ENCODE measurements around the gene ASCL1.

ASCL1 gene

DNA sequence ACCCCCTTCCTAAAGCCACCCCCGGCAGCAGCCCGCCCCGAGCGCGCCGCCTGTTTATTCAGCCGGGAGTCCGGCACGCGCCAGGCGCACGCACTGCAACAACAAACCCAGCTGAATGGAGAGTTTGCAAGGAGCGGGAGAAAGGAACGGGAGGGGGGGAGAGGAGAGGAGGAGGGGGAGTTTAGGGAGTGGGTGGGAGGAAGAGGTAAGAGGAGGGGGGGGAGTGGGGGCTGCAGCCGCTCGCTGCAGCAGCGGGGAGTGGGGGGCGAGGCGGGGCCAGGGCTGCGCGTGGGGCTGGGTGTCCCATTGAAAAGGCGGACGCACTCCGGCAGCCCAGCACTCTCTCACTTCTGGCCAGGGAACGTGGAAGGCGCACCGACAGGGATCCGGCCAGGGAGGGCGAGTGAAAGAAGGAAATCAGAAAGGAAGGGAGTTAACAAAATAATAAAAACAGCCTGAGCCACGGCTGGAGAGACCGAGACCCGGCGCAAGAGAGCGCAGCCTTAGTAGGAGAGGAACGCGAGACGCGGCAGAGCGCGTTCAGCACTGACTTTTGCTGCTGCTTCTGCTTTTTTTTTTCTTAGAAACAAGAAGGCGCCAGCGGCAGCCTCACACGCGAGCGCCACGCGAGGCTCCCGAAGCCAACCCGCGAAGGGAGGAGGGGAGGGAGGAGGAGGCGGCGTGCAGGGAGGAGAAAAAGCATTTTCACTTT is at the start of gene ASCL1:
Gene ASCL1 (plus strand): TSS at position 336 of the 712 bp plus-strand sequence. CDS start 571 bp downstream, outside the sequence.
- DNase-seq = peak; percentile 1

DNA sequence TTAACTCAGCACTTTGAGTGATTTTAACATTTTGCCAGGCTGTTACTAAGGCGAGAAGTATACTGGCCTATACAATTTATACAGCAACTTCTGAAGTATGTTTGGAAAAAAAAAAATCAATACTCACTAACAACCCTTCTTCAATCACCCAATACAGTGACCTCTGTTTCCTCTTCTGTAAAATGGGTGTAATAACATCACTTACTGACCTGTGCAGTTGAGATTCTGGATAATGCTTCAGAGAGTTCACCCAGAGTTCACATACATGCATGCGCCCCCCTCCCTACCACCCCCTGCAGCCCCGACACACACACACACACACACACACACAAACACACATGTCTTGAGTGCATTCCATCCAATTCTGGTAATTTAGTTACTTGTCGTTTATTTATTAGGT is 49.6 kb upstream of the ASCL1 start:
- DNase-seq = no peak

DNA sequence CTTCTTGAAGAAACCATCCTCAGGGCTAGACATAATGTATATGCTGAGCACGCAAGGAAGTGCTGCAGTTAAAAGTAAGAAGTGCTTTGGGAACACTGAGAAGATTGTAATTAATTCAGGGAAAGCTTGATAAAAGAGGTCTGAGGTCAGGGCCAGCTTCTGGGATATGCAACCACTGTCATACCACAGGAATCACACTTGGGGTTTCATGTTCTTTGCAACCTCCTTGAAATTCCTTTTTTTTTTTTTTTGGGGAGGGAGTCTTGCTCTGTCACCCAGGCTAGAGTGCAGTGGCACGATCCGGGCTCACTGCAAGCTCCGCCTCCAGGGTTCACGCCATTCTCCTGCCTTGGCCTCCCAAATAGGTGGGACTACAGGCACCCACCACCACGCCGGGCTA is 47.3 kb upstream of the ASCL1 start:
- no peak for DNase-seq

DNA sequence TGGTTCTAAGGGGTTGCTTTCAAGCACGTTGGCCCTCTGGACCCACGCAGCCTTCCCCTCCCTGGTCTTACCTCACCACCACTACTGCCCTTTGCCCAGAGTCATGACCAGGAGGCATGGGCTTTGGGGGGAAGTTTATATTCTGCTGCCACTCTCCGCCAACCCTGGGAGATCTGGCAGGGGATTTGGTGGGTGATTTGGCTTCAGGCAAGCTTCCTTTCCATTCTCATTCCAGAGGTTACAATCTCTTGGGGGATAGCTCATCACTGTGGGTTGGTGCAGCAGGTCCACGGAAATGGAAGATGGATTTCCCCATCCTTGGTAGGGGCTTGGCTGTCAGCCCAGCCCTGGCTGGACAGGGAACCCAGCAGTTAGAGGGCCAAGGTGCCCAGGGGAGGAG is 46.7 kb upstream of the ASCL1 start:
- no peak for DNase-seq

DNA sequence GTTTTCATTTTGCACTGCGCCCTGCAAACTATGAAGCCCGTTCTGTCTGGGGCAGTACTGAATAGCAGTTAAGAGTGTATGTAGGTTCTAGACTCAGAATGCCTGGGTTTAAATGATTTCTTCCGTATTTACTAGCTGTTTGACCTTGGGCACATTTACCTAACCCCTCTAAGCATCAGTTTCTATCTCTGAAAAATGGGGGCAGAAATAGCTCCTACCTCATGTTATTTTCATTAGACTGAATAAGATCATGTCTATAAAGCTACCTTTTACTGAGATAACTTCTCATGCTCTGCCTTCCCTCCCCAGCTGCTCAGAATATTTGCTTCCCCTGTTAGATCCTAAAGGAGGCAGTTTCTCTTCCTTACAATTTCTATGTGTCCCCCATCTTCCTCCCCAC is 46.2 kb upstream of the ASCL1 start:
- no peak for DNase-seq

DNA sequence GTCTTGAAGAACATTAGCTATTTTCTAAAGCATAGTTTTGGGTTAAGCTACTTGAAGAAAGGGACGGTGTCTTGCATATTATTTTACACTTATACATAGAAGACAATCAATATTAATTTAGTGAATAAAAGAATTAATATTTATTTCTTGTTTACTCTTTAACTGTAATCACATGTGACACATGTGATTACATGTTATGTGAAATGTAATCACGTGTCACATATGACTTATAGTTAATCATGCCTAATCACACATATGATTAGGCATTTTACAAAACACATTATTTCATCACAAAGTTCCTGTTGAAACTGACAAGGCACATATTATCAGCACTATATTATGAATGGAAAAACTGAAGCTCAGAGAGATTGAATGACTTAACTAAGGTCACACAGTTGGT is 45.2 kb upstream of the ASCL1 start:
- DNase-seq = no peak

DNA sequence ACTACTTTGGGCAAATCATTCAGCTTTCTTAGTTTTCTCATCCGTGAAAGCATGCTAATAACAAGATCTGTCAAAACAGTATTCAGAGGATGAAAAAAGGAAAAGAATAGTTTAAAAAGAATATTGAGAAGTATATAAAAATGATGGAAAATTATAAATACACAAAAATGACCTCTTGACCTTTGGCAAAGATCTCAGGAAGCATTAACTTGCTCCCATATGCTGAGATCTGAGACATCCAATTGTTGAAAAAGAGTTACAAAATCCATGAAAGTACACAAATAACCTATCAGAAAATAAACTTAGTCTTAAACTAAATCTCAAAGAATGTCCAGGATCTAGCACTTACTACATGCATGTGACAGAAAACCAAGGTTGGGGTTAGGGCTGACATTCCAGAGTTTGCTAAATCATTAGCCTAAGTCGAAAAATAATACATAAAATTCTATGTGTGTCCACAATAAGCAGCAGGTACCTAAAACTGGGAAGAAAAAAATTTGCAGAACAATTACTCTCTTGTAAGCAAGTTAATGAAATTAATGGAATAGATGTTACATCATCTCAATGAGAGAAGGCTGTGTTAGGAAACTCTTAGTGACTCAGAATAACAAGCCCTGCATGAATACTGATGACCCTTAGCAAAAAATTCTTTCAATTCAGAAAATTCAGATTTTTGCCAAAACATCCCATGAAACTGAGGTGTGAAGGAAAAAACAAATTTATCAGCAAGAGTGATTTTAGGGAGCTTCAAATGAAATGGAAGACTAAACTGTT is 43.8 kb upstream of the ASCL1 start:
- no peak for DNase-seq

DNA sequence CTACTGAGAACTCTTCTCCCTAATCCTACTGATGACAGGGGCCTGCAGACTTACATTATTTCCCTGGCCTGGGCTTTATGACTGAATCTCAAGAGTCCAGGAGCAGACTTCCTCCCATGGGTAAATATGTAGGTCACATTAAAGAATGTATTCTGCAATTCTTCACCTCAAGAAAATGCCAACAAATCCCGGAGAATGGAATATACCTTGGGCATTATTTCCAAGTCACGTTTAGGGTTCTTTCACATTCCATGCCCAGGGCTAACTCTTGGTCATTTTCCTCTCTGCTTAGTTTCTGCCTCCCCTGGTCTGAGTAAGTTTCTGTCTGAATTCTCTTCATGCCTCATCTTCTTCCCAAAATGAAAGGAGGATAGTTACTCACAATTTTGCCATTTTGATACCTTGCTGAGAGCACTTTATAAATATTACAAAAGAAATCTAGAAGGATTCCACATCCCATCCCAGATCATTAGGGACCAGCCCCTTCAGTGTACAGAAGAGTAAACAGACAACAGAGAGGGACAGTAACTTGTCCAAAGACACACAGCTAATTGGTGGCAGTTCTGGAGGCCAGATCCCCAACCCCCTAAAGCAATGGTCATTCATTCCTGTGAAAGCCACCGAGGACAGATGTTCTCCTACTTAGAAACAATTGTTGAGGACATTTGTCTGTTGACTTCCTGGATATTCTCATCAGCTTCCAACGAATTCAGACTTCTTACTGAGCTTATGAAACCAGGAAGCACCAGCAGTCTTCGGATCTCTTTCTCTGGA is 41.0 kb upstream of the ASCL1 start:
- no peak for DNase-seq

DNA sequence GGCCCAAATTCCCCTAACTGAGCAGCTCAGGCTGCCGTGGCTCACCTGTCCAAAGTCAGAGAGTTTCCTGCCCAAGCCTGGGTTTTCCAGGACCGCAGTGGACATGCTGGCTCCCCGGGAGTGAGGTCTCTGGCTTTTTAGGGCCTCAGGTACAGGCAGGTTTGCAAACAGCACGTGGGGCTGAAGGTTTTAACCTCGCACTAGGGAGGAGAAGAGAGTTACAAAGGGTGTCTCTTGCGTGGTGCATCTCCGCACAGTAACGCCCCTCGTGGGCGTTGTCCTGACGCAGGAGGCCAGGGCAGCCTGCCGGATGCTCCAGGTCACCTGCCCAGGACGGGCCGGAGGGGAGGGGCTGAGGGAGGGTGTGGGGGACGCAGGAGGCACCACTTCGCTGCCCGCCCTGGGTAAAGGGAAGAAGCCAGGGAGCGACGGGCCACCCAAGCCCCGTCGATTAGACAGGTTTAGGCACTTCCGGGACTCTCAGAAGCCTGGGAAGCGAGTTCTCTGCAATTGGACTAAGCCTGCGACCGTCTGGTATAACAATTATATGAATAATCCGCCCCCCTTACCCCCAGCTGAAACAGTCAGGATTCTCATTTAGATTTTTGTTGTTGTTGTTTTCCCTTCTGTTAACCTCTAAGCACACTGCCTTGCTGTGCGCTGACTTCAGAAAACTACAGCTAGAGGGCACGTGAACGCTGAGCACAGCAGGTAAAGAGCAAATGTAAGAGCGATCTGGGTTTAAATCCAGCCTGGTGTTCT is 40.3 kb upstream of the ASCL1 start, which contains the start of gene PAH:
Gene PAH (minus strand): TSS at position 219 of the 762 bp plus-strand sequence. CDS start 114 bp downstream, at position 105.
- no peak for DNase-seq

DNA sequence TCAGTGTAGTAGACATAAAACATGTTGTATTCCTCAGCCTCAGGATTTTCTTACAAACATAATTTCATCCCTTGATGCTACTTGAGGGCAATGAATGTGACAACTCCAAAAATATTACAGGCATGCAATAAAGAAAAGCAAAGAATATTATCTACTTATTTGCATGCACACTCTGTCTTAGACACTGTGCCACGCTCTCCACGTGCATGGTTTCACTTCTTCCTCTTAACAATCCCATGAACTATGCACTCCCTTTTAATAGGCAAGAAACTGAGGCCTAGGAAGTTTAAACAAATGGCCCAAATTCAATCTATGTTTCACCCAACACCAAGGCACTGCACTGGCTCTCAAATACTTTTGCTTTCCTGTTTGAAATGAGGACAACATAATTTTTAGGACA is 38.6 kb upstream of the ASCL1 start:
- DNase-seq = no peak

DNA sequence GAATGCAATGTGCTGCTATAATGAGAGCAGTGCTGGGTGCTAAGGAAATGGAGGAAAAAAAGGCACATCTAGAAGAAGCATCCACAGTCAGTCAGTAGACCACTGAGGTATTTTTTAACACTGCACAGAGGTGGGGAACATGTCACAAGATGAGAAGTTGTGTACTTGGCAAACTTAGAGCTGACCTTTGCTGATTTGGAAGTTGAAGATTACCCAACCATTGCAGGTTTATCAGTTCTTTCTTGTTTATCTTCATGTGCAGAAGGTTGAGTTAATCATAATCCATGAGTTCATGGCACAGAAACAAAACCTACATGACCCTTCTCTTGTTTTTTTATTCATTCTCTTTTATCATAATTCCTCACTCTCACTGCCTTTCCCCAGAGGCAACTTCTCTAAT is 37.2 kb upstream of the ASCL1 start:
- DNase-seq = no peak

DNA sequence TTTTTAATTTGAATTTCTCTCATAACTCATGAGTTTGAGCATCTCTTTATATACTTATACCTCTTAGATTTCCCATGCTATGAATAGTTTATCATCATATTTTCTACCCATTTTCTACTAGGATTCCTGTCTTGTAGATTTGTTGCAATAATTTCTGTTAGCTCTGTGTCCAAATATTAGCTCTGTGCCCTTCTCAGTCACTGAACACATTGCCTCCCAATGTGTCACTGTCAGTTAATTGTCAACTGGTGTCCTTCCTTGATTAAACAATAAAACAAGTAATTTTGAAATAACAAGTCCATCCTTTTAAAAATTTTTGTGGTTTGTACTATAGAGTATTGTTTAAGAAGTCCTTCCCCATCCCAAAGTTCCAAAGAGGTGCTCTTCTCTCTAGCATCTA is 36.2 kb upstream of the ASCL1 start:
- no peak for DNase-seq

DNA sequence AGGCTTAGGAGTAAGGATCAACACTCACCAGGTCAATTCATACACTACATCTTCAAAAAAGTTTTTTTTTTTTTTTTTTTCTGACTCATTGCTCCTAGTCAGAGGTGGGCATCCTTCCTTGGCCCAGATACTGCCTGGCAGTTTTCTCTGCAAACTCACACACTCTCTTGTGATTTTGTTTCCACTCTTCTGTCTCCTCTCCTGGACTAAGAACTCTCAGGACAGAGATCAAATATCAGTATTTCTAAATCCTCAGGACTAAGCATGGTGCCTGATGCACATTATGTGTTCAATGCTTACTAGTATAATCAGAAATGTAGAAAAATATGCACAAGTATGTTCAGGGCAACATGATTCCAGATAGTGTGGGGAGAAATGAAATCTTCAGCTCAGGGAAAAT is 30.3 kb upstream of the ASCL1 start:
- DNase-seq = no peak

DNA sequence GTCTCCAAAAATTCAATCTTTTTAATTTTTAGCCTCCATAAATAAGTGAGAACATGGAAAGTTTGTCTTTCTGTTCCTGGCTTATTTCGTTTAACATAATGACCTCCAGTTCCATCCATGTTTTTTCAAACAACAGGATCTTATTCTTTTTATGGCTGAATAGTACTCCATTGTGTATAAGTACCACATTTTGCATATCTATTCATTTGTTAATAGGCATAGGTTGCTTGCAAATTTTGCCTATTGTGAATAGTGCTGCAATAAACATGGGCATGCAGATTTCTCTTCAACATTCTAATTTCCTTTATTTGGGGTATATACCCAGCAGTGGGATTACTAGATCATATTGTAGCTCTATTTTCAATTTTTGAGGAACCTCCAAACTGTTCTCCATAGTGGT is 24.3 kb upstream of the ASCL1 start:
- no peak for DNase-seq

DNA sequence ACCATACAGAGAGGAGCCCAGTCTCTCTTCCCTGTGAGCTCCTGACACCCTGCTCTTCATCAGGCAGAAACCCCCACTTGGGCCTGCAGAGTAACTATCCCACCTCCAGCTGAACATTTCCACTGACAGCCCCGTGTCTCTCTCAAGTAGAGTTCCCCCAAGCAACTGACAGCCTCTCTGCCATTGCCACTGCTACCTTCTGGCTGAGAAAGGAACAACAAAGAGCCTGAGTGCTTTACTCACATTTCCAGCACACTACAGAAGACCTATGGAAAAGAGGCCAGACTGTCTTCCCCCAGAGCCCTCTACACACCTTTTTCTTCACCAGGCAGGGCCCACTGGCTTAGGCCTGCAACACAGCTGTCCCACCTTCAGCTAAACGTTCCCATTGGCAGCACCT is 18.4 kb upstream of the ASCL1 start:
- DNase-seq = no peak

DNA sequence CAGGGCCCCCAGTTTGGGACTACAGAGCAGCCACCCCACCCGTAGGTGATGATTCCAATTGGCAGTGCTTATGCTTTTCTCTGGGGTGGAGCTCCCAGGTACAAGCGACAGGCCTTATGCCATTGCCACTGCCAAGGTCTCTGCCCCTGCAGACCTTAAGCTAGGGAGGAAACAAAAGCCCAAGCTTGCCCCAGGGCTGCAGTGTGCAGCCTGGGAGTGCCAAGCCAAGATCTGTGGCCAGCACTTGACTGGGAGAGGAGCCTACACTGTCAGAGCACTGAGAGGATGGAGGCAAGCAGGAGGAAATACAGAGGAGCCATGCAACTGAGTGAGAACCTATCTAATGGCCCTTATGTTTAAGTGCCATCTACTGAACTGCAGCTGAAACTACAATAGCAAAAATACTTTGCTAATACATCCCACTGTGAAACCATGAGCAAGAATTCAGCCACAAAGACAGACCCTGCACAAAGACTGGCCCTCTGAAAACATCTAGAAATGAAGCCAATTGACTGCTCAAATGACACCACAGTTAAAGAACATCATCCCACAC is 17.7 kb upstream of the ASCL1 start:
- DNase-seq = no peak

DNA sequence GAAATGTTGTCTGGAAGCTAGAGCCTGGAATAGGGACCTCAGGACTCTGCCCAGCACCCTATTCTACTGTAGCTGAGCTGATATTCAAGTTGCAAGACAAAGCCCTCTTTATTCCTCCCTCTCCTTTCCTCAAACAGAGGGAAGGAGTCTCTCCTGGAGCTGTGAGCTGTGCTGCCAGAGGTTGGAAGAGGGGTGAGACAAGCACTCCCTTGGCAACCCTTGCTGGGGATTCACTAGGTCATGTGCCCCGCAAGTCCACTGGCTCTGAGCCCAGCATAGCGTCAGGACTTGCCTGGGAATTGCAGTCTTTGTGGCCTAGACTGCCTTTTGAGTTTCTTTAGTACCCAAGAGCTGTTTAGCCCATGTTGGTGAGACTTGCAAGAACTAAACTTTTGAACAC is 11.4 kb upstream of the ASCL1 start:
- DNase-seq = no peak

DNA sequence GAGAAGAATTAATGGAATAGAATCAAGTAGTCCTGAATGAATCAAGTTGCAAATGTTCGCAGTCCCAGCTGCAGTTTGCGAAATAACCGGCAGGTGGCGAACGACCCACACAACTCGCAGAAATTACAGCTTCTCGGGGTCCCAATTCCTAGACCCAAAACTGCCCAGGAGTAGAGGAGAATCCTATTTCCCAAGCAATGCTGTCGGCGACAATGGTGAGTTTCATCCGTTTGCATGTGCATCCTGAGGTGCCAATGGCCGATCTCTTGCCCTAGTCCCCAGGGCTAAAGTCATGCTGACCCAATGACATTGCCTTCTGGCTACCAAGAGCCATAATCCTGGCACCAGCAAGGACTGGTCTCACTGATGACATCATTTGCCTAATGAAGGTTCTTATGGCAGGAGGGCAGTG is 8.5 kb upstream of the ASCL1 start:
- peak; percentile 0 for DNase-seq

DNA sequence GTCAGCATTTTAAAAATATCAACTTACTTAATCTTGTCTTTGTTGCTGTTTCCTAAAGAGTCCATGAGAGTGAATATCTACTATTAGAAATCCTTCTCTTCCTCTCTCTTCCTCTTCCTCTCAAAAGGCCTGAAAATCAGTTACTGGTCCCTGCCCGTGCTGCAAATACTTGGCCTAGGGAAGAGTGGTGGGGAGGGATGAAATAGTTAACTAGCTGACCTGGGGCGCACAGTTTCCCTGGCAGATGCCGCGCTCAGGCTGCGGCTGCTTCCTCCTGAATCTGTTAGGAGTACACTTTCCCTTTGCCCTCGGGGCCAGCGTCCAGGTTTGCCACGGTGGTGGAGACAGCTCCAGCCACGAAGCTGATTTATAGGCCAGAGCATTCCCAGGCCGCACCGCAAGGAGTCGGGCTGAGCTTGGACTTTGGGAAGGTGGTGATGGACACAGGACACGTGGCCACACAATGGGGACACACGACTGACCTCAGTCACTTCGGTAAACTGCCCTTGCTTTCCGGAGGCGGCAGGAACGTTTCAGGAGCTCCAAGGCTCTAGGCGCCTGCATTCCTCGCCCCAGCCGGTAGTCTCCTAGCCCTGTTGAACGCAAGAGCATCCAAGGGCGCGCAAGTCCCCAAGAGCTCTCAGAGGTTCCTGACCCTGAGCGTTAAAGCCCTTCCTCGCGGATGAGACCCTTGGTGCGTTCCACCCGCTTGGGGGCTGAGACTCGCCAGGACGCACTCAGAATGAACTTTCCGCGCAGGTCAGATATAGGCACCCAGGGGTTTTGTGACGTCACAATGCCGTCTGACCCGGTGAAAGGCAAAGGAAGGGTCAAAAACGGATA is 7.1 kb upstream of the ASCL1 start:
- DNase-seq = no peak

DNA sequence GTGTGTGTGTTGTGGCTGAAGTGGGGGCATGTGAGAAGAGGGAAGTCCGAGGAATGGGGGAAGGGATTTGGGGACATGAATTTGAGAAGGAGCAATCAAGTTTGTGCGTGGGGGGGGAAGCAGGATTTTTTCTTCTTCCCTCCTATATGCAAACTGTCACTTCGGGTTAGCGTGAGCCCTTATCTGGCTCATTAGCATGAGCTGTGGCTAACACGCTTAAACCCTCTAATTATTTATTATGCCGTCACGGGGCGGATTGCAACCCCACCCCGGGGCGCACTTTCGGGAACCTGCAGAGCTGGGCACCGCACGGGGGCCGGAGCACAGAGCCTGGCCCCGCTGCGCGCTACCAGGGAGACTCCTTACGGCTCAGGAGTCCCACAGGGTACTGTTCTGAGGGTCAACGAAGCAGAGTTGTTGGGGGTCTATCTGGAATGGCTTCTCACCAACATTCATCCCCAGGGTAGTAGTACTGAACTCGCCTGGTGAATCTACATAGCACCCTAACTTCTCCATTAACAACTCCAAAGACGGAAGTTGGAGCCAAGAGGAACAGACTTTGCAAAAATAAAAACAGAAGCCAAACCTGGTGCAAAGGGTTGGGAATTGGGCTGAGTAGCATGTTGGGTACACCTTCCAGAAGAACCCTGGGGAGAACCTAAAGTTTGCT is 6.4 kb upstream of the ASCL1 start:
- DNase-seq = no peak

DNA sequence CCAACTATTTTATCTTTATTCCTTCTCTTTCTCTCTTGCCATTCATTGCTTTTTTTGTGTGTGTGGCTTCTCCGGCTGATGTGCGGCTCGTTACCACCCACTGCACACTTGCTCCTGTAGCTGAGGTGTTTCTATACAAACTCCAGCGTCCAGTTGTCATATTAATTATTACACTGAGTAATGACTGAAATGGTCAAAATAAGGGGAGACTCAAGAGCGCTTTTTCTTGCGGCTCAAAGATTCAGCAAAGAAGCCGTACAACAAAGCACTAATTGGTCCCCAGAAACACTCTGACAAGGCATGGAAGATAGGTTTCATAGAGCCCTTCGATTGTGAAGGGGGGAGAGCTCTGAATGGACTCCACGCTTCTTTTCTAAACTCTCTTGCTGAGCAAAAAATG is 5.6 kb upstream of the ASCL1 start:
- no peak for DNase-seq
